Spleen (tissue), 7 donors: Measurements from ENCODE around the gene DAAM2.

ENCODE experiments used
- POLR2A ChIP-seq, 3 donors: fragments of 450-650 bp; IDR thresholded peaks; one replicate each; pipeline ENCODE4 v1.5.1; 2017; ENCODE audit warnings: antibody characterized with exemption in 3 of 3, mild to moderate bottlenecking in 1 of 3
- TF ChIP-seq, protein P1 (sequence below), 11 experiments: fragments of 200-600 bp in 7 of 11; fragments of 450-650 bp in 4 of 11; sonication (generic) in 4 of 11; IDR thresholded peaks in 8 of 11; conservative IDR thresholded peaks in 3 of 11; 1 replicate in 7 of 11; 2 replicates in 4 of 11; pipeline versions ENCODE4 v1.4.0 to v1.8.0; 2016 to 2021; ENCODE audit warnings: antibody characterized with exemption in 11 of 11, inconsistent platforms in 4 of 11, mild to moderate bottlenecking in 1 of 11
- donor health status: DM: no; HTN: no; CAD: no; lungs with moderate emphysema.
- donor health status: DM: no; HTN: no; CAD: no.
- donor health status: DM: no; HTN: no; CAD: no.

DNA sequence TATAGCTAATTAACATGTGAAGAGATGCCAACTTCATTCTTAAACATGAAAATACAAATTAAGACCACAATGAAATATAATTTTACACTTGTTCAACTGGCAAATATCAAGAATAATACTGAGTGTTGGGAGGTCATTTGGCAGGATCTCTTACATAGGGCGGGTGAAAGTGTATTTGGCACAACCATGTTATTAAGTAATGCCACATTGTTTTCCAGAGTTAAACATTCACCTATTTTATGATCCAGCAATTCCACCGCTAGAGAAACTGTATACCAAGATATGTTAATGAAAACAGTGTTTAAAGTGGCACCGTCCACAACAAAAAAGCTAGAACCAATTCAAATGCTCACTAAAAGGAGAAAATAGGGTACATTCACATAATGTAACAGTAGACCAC is 128.0 kb downstream of the DAAM2 start:
- TF ChIP-seq, protein P1, sequence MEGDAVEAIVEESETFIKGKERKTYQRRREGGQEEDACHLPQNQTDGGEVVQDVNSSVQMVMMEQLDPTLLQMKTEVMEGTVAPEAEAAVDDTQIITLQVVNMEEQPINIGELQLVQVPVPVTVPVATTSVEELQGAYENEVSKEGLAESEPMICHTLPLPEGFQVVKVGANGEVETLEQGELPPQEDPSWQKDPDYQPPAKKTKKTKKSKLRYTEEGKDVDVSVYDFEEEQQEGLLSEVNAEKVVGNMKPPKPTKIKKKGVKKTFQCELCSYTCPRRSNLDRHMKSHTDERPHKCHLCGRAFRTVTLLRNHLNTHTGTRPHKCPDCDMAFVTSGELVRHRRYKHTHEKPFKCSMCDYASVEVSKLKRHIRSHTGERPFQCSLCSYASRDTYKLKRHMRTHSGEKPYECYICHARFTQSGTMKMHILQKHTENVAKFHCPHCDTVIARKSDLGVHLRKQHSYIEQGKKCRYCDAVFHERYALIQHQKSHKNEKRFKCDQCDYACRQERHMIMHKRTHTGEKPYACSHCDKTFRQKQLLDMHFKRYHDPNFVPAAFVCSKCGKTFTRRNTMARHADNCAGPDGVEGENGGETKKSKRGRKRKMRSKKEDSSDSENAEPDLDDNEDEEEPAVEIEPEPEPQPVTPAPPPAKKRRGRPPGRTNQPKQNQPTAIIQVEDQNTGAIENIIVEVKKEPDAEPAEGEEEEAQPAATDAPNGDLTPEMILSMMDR (IDR thresholded peaks at IDR 0.05 in 8 of 11, conservative IDR thresholded peaks at IDR 0.05 in 3 of 11), result no peak
- no peak for TF ChIP-seq POLR2A (IDR thresholded peaks at IDR 0.05)
